IMR-90 (cell line): ENCODE results near the gene ALKBH6. TPM values are rescaled to one million over a fixed set of nuclear protein-coding genes. Genes with fewer than 3 reads are reported as not detected.

Experiments
- ATAC-seq: fragments of 200-7000 bp; cut with Tn5 transposase; 2 replicates; pipeline ENCODE4 v1.9.1; 2020; ENCODE audit warnings: low read depth, mild to moderate bottlenecking, moderate library complexity
- BruUV-seq: library from RNA; stranded (reverse); fragments of 400-500 nt; replicated peaks from 2 replicates; lab custom pipeline; 2021; lab: Mats Ljungman, UMichigan
- CTCF ChIA-PET: fragments of 300-600 bp; formaldehyde crosslinking; extraction: SDS; loops from one replicate; lab custom pipeline; 2021; ENCODE audit warnings: antibody characterized with exemption; lab: Yijun Ruan, JAX
- POLR2A ChIA-PET: fragments of 300-600 bp; sonication (Branson Sonifier 250); formaldehyde crosslinking; loops from one replicate; lab custom pipeline; 2022; ENCODE audit warnings: antibody characterized with exemption; ENCODE audit not compliant: unreplicated experiment; lab: Charles Lee
- DNase-seq: peaks from one replicate; pipeline ENCODE4 v3.0.0; 2013
- H2AFZ ChIP-seq: replicated peaks from 2 replicates; pipeline ENCODE3; 2013; ENCODE audit warnings: low read length, mild to moderate bottlenecking; ENCODE audit not compliant: poor library complexity
- H2AK5ac ChIP-seq: 2 replicates; pipeline ENCODE4 v1.6.1; 2013; ENCODE audit warnings: low read depth, low read length, inconsistent platforms
- H2AK9ac ChIP-seq: replicated peaks from 2 replicates; pipeline ENCODE3; 2013; ENCODE audit warnings: mild to moderate bottlenecking, low read depth, low read length, moderate library complexity; ENCODE audit not compliant: poor library complexity
- H2BK120ac ChIP-seq: 2 replicates; pipeline ENCODE4 v1.6.1; 2013; ENCODE audit warnings: low read depth, low read length, inconsistent platforms
- H2BK15ac ChIP-seq: 3 replicates; pipeline ENCODE4 v1.6.1; 2013; ENCODE audit warnings: low read depth, low read length, inconsistent platforms
- H2BK20ac ChIP-seq: 2 replicates; pipeline ENCODE4 v1.6.1; 2013; ENCODE audit warnings: low read depth, mild to moderate bottlenecking, inconsistent platforms, low read length, moderate library complexity
- H2BK5ac ChIP-seq: 2 replicates; pipeline ENCODE4 v1.6.1; 2013; ENCODE audit warnings: mild to moderate bottlenecking, low read depth, low read length, inconsistent platforms; ENCODE audit not compliant: poor library complexity, severe bottlenecking
- H3K14ac ChIP-seq: replicated peaks from 2 replicates; pipeline ENCODE4 v1.6.1; 2013; ENCODE audit warnings: low read depth, low read length, inconsistent platforms
- H3K18ac ChIP-seq: 2 replicates; pipeline ENCODE4 v1.6.1; 2013; ENCODE audit warnings: low read depth, low read length, control low read depth
- H3K23ac ChIP-seq: 2 replicates; pipeline ENCODE4 v1.6.1; 2013; ENCODE audit warnings: low read depth, low read length, inconsistent platforms
- H3K27ac ChIP-seq: 2 replicates; pipeline ENCODE4 v1.5.1; 2013; ENCODE audit warnings: mild to moderate bottlenecking, control low read depth, low read length; ENCODE audit not compliant: insufficient read depth
- H3K27me3 ChIP-seq: 2 replicates; pipeline ENCODE4 v1.6.1; 2013; ENCODE audit warnings: low read length; ENCODE audit not compliant: control insufficient read depth, insufficient read depth
- H3K36me3 ChIP-seq: 2 replicates; pipeline ENCODE4 v1.6.1; 2013; ENCODE audit warnings: low read length, mixed read lengths; ENCODE audit not compliant: control insufficient read depth, insufficient read depth
- H3K4ac ChIP-seq: 2 replicates; pipeline ENCODE4 v1.6.1; 2013; ENCODE audit warnings: low read depth, low read length, inconsistent platforms
- H3K4me1 ChIP-seq: 2 replicates; pipeline ENCODE4 v1.6.1; 2013; ENCODE audit warnings: low read length, mixed read lengths; ENCODE audit not compliant: control insufficient read depth, insufficient read depth
- H3K4me2 ChIP-seq: 2 replicates; pipeline ENCODE4 v1.6.1; 2013; ENCODE audit warnings: low read depth, mild to moderate bottlenecking, control low read depth, low read length, moderate library complexity
- H3K4me3 ChIP-seq: 2 replicates; pipeline ENCODE4 v1.5.1; 2013; ENCODE audit warnings: low read depth, mild to moderate bottlenecking, control low read depth, low read length, moderate library complexity; ENCODE audit not compliant: insufficient read depth
- H3K56ac ChIP-seq: 2 replicates; pipeline ENCODE4 v1.6.1; 2013; ENCODE audit warnings: low read length, inconsistent platforms; ENCODE audit not compliant: insufficient read depth; ENCODE audit errors: extremely low read depth
- H3K79me1 ChIP-seq, 2 experiments: 2 replicates each; pipeline ENCODE4 v1.6.1; 2013; ENCODE audit warnings: low read length in 2 of 2, inconsistent platforms in 1 of 2, low read depth in 1 of 2
- H3K9ac ChIP-seq: 2 replicates; pipeline ENCODE4 v1.6.1; 2013; ENCODE audit warnings: low read depth, low read length, control low read depth
- H3K9me1 ChIP-seq: 2 replicates; pipeline ENCODE4 v1.6.1; 2013; ENCODE audit warnings: low read length, inconsistent platforms; ENCODE audit not compliant: insufficient read depth
- H3K9me3 ChIP-seq: 2 replicates; pipeline ENCODE4 v1.6.1; 2013; ENCODE audit warnings: low read length; ENCODE audit not compliant: control insufficient read depth, insufficient read depth
- H4K20me1 ChIP-seq: 2 replicates; pipeline ENCODE4 v1.6.1; 2013; ENCODE audit warnings: low read length, inconsistent platforms; ENCODE audit not compliant: insufficient read depth
- H4K5ac ChIP-seq: 2 replicates; pipeline ENCODE4 v1.6.1; 2013; ENCODE audit warnings: mild to moderate bottlenecking, low read depth, low read length, control low read depth
- H4K8ac ChIP-seq, 2 experiments: 2 replicates each; pipeline ENCODE4 v1.6.1; 2013; ENCODE audit warnings: low read depth in 2 of 2, low read length in 2 of 2, control low read depth in 1 of 2, inconsistent platforms in 1 of 2
- H4K91ac ChIP-seq: 2 replicates; pipeline ENCODE4 v1.6.1; 2013; ENCODE audit warnings: low read depth, low read length, inconsistent platforms; ENCODE audit not compliant: insufficient read depth
- BHLHE40 ChIP-seq: fragments of 150-350 bp; IDR thresholded peaks from 2 replicates; pipeline ENCODE4 v1.6.1; 2016; ENCODE audit warnings: mild to moderate bottlenecking, low read depth, low read length
- CEBPB ChIP-seq: IDR thresholded peaks from 2 replicates; pipeline ENCODE4 v1.6.1; 2012; ENCODE audit warnings: low read depth, low read length, improper control_type of control experiment
- CHD1 ChIP-seq: IDR thresholded peaks from 2 replicates; pipeline ENCODE4 v1.6.1; 2012; ENCODE audit warnings: low read depth, low read length, improper control_type of control experiment
- CTCF ChIP-seq: conservative IDR thresholded peaks from 2 replicates; pipeline ENCODE4 v1.5.1; 2012; ENCODE audit warnings: mild to moderate bottlenecking, low read depth, low read length, improper control_type of control experiment
- ELK1 ChIP-seq: fragments of 150-350 bp; IDR thresholded peaks from 2 replicates; pipeline ENCODE4 v1.6.1; 2016; ENCODE audit warnings: low read depth, mild to moderate bottlenecking, low read length, moderate library complexity, borderline replicate concordance
- FOS ChIP-seq: fragments of 150-350 bp; IDR thresholded peaks from 2 replicates; pipeline ENCODE4 v1.6.1; 2016; ENCODE audit warnings: low read depth, low read length
- MAFK ChIP-seq: IDR thresholded peaks from 2 replicates; pipeline ENCODE4 v1.6.1; 2012; ENCODE audit warnings: low read depth, low read length, improper control_type of control experiment
- MAZ ChIP-seq: IDR thresholded peaks from 2 replicates; pipeline ENCODE4 v1.6.1; 2012; ENCODE audit warnings: low read depth, mild to moderate bottlenecking, low read length, improper control_type of control experiment, moderate library complexity, borderline replicate concordance
- MXI1 ChIP-seq: IDR thresholded peaks from 2 replicates; pipeline ENCODE4 v1.6.1; 2012; ENCODE audit warnings: low read depth, mild to moderate bottlenecking, low read length, moderate library complexity, borderline replicate concordance
- NFE2L2 ChIP-seq: fragments of 150-350 bp; IDR thresholded peaks from 2 replicates; pipeline ENCODE4 v1.6.1; 2016; ENCODE audit warnings: low read depth, mild to moderate bottlenecking, low read length
- POLR2A ChIP-seq: IDR thresholded peaks from 2 replicates; pipeline ENCODE4 v1.6.1; 2012; ENCODE audit warnings: mild to moderate bottlenecking, low read depth, low read length
- RAD21 ChIP-seq: IDR thresholded peaks from 2 replicates; pipeline ENCODE4 v1.6.1; 2012; ENCODE audit warnings: low read length, improper control_type of control experiment
- RCOR1 ChIP-seq: IDR thresholded peaks from 2 replicates; pipeline ENCODE4 v1.6.1; 2012; ENCODE audit warnings: mild to moderate bottlenecking, low read length, improper control_type of control experiment; ENCODE audit not compliant: insufficient replicate concordance
- RFX5 ChIP-seq: IDR thresholded peaks from 2 replicates; pipeline ENCODE4 v1.8.0; 2012; ENCODE audit warnings: low read depth, mild to moderate bottlenecking, low read length, moderate library complexity
- SMC3 ChIP-seq: fragments of 150-350 bp; IDR thresholded peaks from 2 replicates; pipeline ENCODE4 v1.6.1; 2016; ENCODE audit warnings: low read depth, mild to moderate bottlenecking, antibody characterized with exemption, low read length, moderate library complexity
- WGBS, 2 experiments: methylation state at CpG; one replicate each; pipeline versions ENCODE4 v1.1.5 to v1.1.7; 2013; ENCODE audit warnings: missing lambda C conversion rate in 2 of 2; ENCODE audit not compliant: insufficient read length in 1 of 2; ENCODE audit errors: extremely low coverage in 2 of 2; 5-methylcytosine and 5-hydroxymethylcytosine counted together
- dilution Hi-C: fragments of 300-500 bp; cut with HindIII; formaldehyde crosslinking; loops from one replicate; pipeline ENCODE4 v1.14.3; 2018; ENCODE audit warnings: low sequenced_read_pairs; ENCODE audit not compliant: unreplicated experiment
- in situ Hi-C: fragments of 300-500 bp; cut with MboI; formaldehyde crosslinking; loops from 3 replicates; pipeline ENCODE4 v1.14.3; 2019; ENCODE audit warnings: low sequenced_read_pairs, inconsistent platforms, mixed read lengths
- intact Hi-C: fragments of 100-400 bp; cut with micrococcal nuclease; formaldehyde crosslinking; loops from 2 replicates; pipeline ENCODE4 v1.10.0; 2022
- polyA plus RNA-seq, 3 experiments: library from polyadenylated mRNA; depleted of rRNA; stranded (reverse); fragments of >200 nt; gene quantifications; 2 replicates each; pipeline ENCODE4 v1.2.3, GENCODE V29; 2012; ENCODE audit warnings: low replicate concordance in 1 of 3
- total RNA-seq: library from RNA; depleted of rRNA; stranded (reverse); fragments of >200 nt; gene quantifications from 2 replicates; pipeline ENCODE4 v1.2.3, GENCODE V29; 2012
- TF ChIP-seq, protein P1 (sequence below): fragments of 150-350 bp; IDR thresholded peaks from 2 replicates; pipeline ENCODE4 v1.6.1; 2017; ENCODE audit warnings: mild to moderate bottlenecking, antibody characterized with exemption, low read length, low read depth

The ALKBH6 gene
- total and polyA plus RNA-seq, 2 of the 4 experiments (the other 2 are of a cell fraction) = 12.9 to 38.7 TPM

GRCh38 chr19:36059180-36059910 is 45.3 kb upstream of the ALKBH6 start:
- H3K4me2 ChIP-seq = no peak overlapping the region
- in situ Hi-C loops (no loop called here), dilution Hi-C loops (no loop called here), intact Hi-C loops (no loop called here)
- H2BK15ac ChIP-seq = no peak overlapping the region
- H3K27me3 ChIP-seq = no peaks in the 10 kb centered on the region
- no peak overlapping the region for H3K4me3 ChIP-seq
- H2AK5ac ChIP-seq = no peak overlapping the region; the same call in 1 of the 2 replicates
- no peaks in the 10 kb centered on the region for H3K4me1 ChIP-seq
- BruUV-seq = no TSS peak
- no peak overlapping the region for H2BK5ac ChIP-seq
- TF ChIP-seq MXI1 = no peak
- TF ChIP-seq, protein P1, sequence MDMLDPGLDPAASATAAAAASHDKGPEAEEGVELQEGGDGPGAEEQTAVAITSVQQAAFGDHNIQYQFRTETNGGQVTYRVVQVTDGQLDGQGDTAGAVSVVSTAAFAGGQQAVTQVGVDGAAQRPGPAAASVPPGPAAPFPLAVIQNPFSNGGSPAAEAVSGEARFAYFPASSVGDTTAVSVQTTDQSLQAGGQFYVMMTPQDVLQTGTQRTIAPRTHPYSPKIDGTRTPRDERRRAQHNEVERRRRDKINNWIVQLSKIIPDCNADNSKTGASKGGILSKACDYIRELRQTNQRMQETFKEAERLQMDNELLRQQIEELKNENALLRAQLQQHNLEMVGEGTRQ = no peak
- TF ChIP-seq BHLHE40 = no peak
- TF ChIP-seq MAZ = no peak
- TF ChIP-seq CEBPB = no peak
- no peak for TF ChIP-seq CTCF
- no peak for TF ChIP-seq ELK1
- no peak for TF ChIP-seq MAFK
- no peak for TF ChIP-seq POLR2A
- TF ChIP-seq RCOR1 = no peak
- no peak for TF ChIP-seq RAD21
- no peak for TF ChIP-seq SMC3
- no peak for TF ChIP-seq RFX5
- no peak for TF ChIP-seq NFE2L2
- TF ChIP-seq CHD1 = no peak
- no peak for TF ChIP-seq FOS
- no peak overlapping the region for H3K27ac ChIP-seq
- no peaks in the 10 kb centered on the region; the same call in 1 of the 2 replicates for H4K20me1 ChIP-seq
- no peak overlapping the region for H3K9ac ChIP-seq
- no peak overlapping the region for H4K91ac ChIP-seq
- no peak overlapping the region for H3K56ac ChIP-seq
- H3K23ac ChIP-seq = no peak overlapping the region
- no peak overlapping the region for H2BK120ac ChIP-seq
- no peak overlapping the region for H3K4ac ChIP-seq
- POLR2A ChIA-PET = no interaction called here
- no peak overlapping the region for H2BK20ac ChIP-seq
- no peaks in the 10 kb centered on the region for H3K36me3 ChIP-seq
- DNase-seq = no peak
- no peak overlapping the region for H4K5ac ChIP-seq
- H3K9me3 ChIP-seq = no peaks in the 10 kb centered on the region
- no peak overlapping the region for H3K14ac ChIP-seq
- no CpG with 5 or more reads among the region's 6 CpGs for WGBS, 2 experiments
- H3K9me1 ChIP-seq = no peaks in the 10 kb centered on the region
- no peak overlapping the region for H4K8ac ChIP-seq
- H3K18ac ChIP-seq = no peak overlapping the region
- CTCF ChIA-PET = interaction anchor here (1.4 kb wide), 1 partner anchor 11 kb away, joined by 3 read pairs; no protein-coding TSS in a partner anchor
- peaks cover 24 to 58% of the 10 kb centered on the region in 2 experiments for H3K79me1 ChIP-seq
- no peak overlapping the region for H2AK9ac ChIP-seq
- H2AFZ ChIP-seq = no peak overlapping the region
- no peak for ATAC-seq
